Ascending aorta (tissue), 2 donors: ENCODE measurements around the gene CDK14. TPM values are rescaled to one million over a fixed set of nuclear protein-coding genes. Genes with fewer than 3 reads are reported as not detected.

Source experiments
- DNase-seq, 2 donors: peaks; one replicate each; pipeline ENCODE4 v3.0.0-alpha.2; 2019; ENCODE audit warnings: low spot score in 2 of 2
- H3K27ac ChIP-seq, 2 donors: fragments of 200-600 bp; sonication (generic); one replicate each; pipeline ENCODE4 v1.5.1; 2016 to 2017; ENCODE audit warnings: mild to moderate bottlenecking in 1 of 2
- H3K27me3 ChIP-seq: fragments of 200-600 bp; sonication (generic); one replicate; pipeline ENCODE4 v1.5.1; 2017
- H3K36me3 ChIP-seq, 2 donors: fragments of 200-600 bp; sonication (generic); one replicate each; pipeline ENCODE4 v1.5.1; 2016
- H3K4me1 ChIP-seq, 2 donors: fragments of 200-600 bp; sonication (generic); one replicate each; pipeline ENCODE4 v1.5.1; 2016 to 2017; ENCODE audit warnings: mild to moderate bottlenecking in 1 of 2
- H3K4me3 ChIP-seq, 2 donors: fragments of 200-600 bp; sonication (generic); one replicate each; pipeline ENCODE4 v1.5.1; 2016 to 2017; ENCODE audit warnings: mild to moderate bottlenecking in 1 of 2
- H3K9me3 ChIP-seq, 2 donors: fragments of 200-600 bp; sonication (generic); one replicate each; pipeline ENCODE4 v1.5.1; 2016
- CTCF ChIP-seq, 3 experiments: fragments of 200-600 bp in 2 of 3; fragments of 450-650 bp in 1 of 3; sonication (generic) in 2 of 3; IDR thresholded peaks; one replicate each; pipeline ENCODE4 v1.5.1; 2016 to 2019; ENCODE audit warnings: antibody characterized with exemption in 3 of 3, mild to moderate bottlenecking in 1 of 3, moderate library complexity in 1 of 3
- intact Hi-C: fragments of 100-400 bp; cut with DNase I; formaldehyde crosslinking; loops from one replicate; pipeline ENCODE4 v1.15.1; 2023
- total RNA-seq: library from RNA; depleted of rRNA; stranded (reverse); fragments of >200 nt; gene quantifications from one replicate; pipeline ENCODE4 v1.1.0, GENCODE V29; 2016

Gene CDK14
- total RNA-seq, 1 donor from 2014 or later: 5.1 TPM

GRCh38 chr7:91031757-91032156 lies 435.6 kb downstream of the CDK14 start:
- no peak for TF ChIP-seq CTCF (IDR thresholded peaks at IDR 0.05)
- Histone ChIP-seq H3K4me1 (no peaks in the 10 kb centered on the region), H3K27ac (no peak overlapping the region), H3K36me3 (no peaks in the 10 kb centered on the region), H3K27me3 (no peaks in the 10 kb centered on the region), H3K9me3 (no peaks in the 10 kb centered on the region), H3K4me3 (no peak overlapping the region)
- no peak for DNase-seq
- intact Hi-C loops: loop anchor here (10.0 kb wide), 1 partner anchor 477 kb away; no protein-coding TSS in a partner anchor

GRCh38 chr7:91033574-91033973 lies 437.5 kb downstream of the CDK14 start:
- intact Hi-C loops: loop anchor here (10.0 kb wide), 1 partner anchor 479 kb away; no protein-coding TSS in a partner anchor
- TF ChIP-seq CTCF (IDR thresholded peaks at IDR 0.05): no peak
- H3K9me3 ChIP-seq: no peaks in the 10 kb centered on the region
- no peaks in the 10 kb centered on the region for H3K27me3 ChIP-seq
- H3K27ac ChIP-seq: no peak overlapping the region
- DNase-seq: no peak
- no peaks in the 10 kb centered on the region for H3K36me3 ChIP-seq
- H3K4me3 ChIP-seq: no peak overlapping the region
- H3K4me1 ChIP-seq: no peaks in the 10 kb centered on the region

- no peaks in the 10 kb centered on the region for H3K36me3 ChIP-seq
- no peaks in the 10 kb centered on the region for H3K9me3 ChIP-seq
- H3K27ac ChIP-seq: no peak overlapping the region
- H3K27me3 ChIP-seq: no peaks in the 10 kb centered on the region
- peak; percentile 27 to 64 (median 42) for TF ChIP-seq CTCF (IDR thresholded peaks at IDR 0.05)
- DNase-seq: peak in 1 of 2 donors; percentile 72
- intact Hi-C loops: loop anchor here (2.0 to 10.0 kb wide), 2 partner anchors 480 to 578 kb away; no protein-coding TSS in a partner anchor
- no peaks in the 10 kb centered on the region for H3K4me1 ChIP-seq
- no peak overlapping the region for H3K4me3 ChIP-seq
Observed at GRCh38 chr7:91034459-91035368, 438.6 kb downstream of the CDK14 start.

GRCh38 chr7:91039033-91039432 lies 442.9 kb downstream of the CDK14 start:
- no peak overlapping the region for H3K4me3 ChIP-seq
- DNase-seq: no peak
- H3K27me3 ChIP-seq: no peaks in the 10 kb centered on the region
- no peak overlapping the region for H3K27ac ChIP-seq
- no peaks in the 10 kb centered on the region for H3K4me1 ChIP-seq
- no peaks in the 10 kb centered on the region for H3K9me3 ChIP-seq
- no peaks in the 10 kb centered on the region for H3K36me3 ChIP-seq
- intact Hi-C loops: loop anchor here (10.0 kb wide), 1 partner anchor 484 kb away; no protein-coding TSS in a partner anchor
- no peak for TF ChIP-seq CTCF (IDR thresholded peaks at IDR 0.05)

- Histone ChIP-seq H3K4me1 (no peaks in the 10 kb centered on the region), H3K9me3 (no peaks in the 10 kb centered on the region), H3K36me3 (no peaks in the 10 kb centered on the region), H3K27me3 (no peaks in the 10 kb centered on the region), H3K4me3 (no peak overlapping the region), H3K27ac (no peak overlapping the region)
- DNase-seq: no peak
- intact Hi-C loops: no loop called here
- TF ChIP-seq CTCF (IDR thresholded peaks at IDR 0.05): no peak
Observed at GRCh38 chr7:91041141-91041540, 445.0 kb downstream of the CDK14 start.
